HG02588 (cell line): ENCODE measurements around the gene RALB.
A peak's percentile ranks its signal among the peaks of the same experiment; 100 is the strongest.
"Not testable (repeated sequence)": the region's sequence is repeated elsewhere in the genome, so short reads cannot be mapped to it uniquely, and the experiment has no call there.

Source experiments
- ATAC-seq: cut with Tn5 transposase; IDR thresholded peaks from one replicate; pipeline ENCODE4 v1.9.1; 2021; ENCODE audit warnings: mild to moderate bottlenecking, moderate library complexity; ENCODE audit not compliant: unreplicated experiment

The RALB gene

DNA sequence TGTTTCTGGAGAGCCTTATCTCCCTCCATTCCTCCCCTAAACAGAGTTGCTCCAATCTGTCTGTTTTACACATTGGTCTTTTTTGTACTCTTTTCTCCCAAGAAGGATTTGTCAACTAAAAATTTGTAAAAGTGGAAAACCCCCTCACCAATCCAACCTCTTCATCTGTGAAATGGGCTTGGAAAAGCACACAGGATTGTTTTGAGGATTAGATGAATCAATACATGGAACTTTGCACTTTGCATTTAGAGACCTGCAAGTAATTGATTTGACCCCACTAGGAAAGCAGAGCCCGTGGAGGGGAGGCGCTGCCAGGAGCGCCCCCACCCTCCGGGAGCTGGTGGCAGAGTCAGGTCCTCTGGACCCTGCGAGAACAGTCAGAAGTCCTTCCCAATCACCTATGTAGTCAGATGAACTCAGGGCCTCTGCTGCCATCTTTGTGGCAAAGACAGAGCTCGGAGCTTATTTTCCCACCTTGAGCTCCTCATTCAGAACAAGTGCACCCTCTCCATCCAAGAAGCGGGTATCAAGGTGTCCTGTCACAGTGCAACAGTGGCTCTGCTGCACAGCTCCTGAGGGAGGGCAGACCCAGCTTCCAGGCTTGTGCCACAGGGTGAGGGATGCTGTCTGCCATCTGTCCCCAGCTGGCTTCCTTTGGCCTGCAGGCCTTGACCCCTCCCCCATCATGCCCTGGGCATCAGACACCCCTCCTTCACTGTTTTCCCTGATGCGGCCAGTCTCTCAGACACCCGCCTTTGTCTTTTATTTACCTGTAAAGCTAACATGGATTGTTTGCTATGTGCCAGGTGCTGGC, 27.7 kb upstream of the RALB start:
- ATAC-seq: no peak

DNA sequence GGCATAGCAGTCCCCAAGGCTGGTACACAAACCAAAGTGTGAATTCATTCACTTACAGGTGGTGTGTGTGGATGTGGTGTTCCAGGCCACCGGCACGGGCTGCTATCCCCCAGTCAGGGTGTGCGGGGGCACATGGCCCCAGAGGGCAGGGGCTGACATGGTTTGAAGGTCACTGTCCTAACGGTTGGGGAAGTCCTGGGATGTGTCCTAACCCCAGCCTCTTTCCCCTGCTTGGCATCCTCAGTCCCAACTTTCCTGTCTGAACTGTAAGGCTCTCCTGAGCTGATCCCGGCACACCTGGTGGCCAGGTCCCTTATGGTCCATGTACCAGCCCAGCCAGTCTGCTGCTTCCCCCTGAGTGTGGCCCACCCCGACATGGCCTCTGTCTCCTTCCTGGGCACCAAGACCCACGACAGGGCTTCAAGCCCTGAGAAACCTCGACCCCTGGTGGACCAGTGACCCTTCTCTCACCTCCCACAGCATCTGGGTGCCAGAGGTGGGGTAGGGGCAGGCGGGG, 27.0 kb upstream of the RALB start:
- no peak for ATAC-seq

DNA sequence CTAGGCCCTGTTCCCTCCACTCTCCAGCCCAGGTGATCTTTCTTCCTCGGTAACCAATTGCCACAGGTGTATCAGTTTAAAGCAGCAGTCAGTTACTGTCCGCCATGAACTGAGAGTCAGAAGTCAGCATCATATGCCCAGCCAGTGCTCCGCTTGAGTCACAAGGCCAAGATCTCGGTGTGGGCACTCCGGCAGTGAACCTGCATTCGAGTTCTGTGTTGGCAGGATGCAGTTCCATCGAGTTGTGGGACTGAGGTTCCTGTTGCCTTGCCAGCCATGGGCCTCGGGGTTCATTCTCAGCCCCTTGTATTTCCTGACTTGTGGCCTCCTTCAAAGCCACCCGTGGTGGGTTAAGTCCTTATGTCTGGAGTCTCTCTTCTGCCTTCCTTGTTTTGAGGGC, 26.3 kb upstream of the RALB start:
- ATAC-seq: no peak

DNA sequence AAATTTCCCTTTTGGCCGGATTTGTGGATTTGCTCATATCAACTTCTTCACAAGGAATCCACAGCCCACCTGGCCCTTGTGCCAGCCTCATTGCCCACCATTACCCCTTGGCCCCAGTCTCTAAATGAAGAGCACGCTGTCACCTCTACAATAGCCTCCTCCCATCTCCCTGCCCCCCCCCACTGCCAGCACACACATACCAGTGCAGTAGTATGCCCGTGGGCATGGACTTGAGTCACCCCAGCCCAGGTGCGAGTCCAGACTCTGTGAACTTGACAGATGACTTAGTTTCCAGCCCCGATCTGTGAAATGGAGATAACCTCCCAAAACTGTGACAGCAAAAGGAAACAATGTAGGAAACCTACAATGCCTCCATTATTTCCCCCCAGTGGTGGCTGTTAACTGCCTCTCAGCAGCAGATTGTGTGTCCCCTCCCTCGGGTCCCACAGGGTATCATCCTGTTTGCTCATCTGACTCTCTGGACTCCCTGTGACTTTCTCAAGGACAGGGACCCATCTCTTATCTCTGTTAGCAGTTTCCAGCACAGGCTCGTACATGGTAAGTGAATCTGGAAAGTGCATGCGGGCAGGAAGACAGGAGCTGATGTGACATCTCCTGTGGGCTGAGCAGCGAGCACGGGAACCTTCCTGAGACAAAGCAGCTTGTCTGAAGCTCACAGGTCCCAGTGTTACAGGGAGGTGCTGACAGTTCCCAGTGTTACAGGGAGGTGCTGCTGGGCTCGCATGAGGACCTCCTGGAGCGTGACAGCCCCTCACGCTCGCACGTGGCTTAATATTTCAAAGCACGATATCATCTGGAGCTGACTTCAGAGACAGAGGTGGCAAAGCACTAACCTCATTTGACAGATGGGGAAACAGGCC, 25.3 kb upstream of the RALB start:
- no peak for ATAC-seq

DNA sequence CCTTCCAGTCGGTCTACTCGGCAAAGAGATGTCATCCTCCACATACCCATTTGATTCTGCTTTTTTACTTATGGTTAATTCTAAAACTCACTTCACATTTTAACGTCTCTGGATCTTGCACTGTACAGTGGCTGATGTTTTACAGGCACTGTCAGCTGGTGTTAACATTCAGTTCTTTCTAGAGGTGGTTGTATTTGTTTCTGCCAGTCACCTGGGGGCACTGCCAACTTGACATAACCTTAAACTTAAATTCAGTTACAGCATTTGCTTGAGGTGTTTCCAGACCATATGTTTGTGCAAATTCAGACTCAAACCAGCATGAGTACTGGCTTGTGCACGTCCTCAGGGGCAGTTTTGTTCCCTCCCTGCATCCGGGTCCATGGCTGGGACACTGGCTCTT, 24.1 kb upstream of the RALB start:
- ATAC-seq: no peak

DNA sequence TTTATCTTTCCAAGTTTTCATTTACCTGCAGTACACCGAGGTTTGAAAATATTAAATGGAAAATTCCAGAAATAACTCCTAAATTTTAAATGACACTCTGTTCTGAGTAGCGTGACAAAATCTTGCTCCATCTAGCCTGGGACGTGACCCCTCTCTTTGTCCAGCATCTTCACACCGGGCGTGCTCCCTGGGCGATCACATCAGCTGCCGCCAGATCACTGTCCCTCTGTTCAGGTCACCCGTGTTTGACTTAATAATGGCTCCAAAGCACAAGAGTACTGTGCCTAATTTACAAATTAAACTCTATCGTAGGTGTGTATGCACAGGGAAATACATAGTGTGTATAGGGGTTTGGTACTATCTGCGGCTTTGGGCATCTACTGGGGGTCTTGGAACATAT, 23.3 kb upstream of the RALB start:
- ATAC-seq: no peak

DNA sequence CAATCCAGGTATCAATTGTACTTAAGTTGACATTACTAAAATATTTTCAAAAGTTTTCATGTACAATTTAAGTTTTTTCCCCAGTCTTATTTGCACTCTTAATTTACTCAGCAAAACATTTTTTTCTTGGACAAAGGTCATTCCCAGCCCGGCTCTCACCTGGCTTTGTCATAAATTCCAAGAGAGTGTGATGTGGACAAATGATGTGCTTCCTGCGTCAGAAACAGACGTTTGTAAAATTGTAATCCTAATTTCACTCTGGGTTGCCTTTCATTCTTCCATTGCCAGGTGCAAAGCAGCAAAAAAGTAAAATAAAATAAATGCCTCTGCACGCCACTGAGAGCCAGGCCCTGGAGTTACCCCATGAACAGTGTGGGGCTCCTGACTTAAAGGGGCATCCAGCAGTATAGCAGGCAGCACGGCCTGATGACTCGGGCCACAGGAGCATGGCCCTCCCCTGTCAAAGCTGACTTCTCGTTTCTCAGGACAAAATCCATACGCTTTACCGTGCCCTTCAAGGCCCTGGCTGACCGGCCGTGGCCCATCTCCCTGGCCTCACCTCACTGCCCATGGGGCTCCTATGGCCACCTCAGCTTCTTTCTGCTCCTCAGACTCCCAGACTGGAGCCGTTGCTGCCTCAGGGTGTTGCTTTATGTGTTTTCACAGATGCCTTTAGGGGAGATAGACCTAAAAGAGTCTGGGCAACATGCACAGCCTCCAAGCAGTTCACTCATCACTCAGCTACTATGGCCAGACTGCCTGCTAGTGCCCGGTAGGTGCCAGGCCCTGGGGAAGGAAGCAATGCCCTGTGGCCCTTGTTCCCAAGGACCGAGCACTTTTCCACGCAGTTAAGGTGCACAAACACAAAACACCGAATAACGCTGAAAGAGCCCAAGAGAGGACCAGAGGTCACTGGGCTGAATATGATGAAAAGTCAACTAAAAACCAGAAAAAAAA, 21.9 kb upstream of the RALB start:
- ATAC-seq: peak; percentile 25

DNA sequence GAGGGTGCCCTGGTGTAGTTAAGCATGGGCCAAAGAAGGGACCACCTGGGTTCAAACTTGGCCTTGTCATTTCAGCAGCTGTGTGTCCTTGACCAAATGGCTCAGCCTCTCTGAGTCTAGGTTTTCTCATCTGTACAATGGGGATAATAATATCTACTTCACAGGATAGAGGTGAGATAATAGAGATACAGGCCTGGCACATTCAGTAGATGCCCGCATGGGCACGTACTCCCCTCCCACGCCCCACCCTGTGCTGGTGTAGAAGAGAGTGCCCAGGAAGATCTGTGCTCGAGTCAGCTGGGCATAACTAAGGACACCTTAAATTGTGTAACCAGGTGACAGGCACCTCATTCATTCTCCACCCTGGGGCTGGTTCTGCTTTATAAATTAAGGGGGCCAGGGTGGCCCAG, 21.1 kb upstream of the RALB start:
- peak; percentile 24 for ATAC-seq

DNA sequence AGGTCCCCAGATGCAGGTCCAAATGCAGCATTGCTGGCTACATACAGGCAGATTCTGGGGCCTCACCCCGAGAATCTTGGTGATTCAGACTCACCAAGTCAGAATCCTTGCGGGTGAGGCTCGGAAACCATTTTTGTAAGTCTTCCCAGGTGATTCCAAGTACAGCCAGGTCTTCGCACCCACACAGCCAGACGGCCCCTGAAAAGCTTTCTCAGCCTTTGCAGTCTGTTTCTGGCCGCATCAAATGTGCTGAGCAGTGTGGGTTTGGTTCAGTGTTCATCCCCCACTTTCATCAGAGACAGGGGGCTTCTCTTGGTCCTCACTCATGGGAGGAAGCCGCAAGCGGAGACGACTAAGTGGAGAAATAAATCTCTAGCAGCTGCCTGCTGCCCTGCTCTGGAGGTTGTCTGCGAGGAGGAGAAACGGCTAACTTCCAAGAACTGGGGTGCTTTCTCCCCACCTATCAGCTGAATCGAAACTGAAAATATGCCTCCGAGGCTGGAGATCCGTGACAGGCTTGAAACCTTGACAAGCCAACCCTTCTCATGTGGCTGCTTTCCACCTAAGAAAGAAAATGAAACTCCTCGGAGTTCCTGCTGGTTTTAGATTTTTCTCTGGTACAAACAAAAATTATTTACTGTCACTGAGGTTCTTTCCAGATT, 20.5 kb upstream of the RALB start:
- ATAC-seq: peak; percentile 78

DNA sequence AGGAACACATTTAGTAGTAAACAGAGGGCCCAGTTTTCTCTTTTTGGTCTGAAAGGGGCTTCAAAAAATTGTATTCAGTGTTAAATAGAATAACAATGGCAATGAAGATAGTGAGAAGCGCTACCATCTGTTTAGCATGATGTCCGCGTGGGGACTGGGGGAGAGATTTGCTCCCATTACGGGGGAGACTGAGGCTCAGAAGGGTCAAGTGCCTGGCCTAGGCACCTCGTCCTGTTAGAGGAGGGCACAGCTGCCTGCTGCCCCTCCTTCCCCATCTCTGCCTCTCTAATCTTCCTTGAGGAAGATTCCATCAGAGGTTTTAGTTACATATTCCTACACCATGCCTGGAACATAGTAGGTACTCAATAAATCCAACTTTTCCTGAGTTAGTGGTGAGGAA, 19.4 kb upstream of the RALB start:
- ATAC-seq: no peak

DNA sequence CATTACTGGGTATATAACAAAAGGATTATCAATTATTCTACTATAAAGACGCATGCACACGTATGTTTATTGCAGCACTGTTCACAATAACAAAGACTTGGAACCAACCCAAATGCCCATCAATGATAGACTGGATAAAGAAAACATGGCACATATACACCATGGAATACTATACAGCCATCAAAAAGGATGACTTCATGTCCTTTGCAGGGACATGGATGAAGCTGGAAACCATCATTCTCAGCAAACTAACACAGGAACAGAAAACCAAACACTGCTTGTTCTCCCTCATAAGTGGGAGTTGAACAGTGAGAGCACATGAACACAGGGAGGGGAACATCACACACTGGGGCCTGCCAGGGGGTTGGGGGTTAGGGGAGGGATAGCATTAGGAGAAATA, 17.5 kb upstream of the RALB start:
- not testable (repeated sequence) for ATAC-seq

DNA sequence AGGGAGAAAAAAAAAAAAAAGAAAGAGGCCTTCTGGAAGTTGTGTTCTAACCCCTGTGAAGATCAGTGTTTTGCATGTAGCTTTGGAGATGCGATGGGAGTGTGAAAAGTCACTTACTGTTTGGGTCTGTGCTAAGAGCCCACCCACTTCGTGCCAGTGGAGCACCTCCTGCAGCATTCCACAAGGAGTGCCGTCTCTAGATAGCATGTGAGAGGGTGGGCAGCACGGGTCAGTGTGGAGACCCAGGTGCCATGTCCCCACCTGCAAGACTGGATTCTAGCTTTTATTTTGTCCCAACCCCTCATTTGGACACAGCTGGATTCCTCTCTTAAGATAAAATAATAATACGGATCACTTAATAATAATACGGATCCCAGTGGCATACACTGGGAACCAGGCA, 17.0 kb upstream of the RALB start:
- ATAC-seq: no peak

DNA sequence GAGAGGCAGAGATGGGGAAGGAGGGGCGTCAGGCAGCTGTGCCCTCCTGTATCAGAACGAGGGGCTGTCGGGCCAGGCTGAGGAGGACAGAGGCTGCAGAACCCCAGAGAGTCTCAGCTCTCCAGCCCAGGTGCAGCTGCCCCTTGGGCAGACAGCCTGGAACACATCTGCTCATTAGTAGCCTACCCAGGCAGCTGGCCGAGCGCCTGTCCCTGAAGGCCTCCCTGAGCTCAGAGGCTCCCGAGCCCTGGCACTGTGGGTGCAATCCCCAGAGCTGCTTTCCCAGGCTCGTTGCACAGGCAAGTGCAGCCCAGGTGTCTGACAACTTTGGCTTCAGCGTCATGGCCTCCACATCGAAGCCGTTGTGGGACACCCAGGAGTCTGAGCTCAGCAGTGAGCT, 16.3 kb upstream of the RALB start:
- no peak for ATAC-seq

DNA sequence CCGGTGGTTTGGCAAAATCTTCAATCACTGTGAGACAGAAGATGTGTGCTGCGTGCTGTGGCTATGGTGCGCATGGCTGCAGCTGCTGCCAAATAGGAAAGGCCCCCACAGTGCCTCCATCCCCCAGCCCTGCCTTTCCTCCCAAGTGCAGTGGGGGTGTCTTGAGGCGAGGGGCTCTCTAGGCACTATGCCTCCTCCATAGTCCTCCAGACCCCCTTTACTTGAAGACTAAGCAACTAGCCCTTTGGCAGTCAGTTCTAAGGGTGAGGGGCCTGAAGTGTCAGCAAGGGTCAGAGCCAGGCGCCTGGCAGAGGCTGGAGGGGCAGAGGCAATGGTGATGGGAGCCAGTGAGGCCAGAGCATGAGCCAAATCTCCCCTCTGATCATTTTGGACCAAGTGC, 15.9 kb upstream of the RALB start:
- no peak for ATAC-seq

DNA sequence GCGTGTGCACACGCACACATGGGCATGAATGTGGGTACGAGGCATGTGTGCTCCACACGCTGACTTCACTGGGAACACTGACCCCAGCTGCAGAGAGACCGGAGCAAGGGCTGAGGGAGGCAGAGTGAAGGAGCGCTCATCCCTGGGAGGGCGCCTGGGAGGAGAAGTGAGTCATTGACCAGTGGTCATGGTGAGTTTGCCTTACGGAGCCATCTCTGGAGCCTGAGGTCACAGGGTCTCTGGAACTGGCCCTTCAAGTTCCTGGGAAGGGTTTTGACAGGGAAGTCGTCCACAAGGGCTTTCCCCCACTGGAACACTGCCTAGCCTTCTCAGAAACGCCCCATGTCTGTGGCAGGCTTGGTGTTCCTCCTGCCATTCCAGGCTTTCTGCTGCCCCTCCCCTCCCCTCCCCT, 15.2 kb upstream of the RALB start:
- no peak for ATAC-seq

DNA sequence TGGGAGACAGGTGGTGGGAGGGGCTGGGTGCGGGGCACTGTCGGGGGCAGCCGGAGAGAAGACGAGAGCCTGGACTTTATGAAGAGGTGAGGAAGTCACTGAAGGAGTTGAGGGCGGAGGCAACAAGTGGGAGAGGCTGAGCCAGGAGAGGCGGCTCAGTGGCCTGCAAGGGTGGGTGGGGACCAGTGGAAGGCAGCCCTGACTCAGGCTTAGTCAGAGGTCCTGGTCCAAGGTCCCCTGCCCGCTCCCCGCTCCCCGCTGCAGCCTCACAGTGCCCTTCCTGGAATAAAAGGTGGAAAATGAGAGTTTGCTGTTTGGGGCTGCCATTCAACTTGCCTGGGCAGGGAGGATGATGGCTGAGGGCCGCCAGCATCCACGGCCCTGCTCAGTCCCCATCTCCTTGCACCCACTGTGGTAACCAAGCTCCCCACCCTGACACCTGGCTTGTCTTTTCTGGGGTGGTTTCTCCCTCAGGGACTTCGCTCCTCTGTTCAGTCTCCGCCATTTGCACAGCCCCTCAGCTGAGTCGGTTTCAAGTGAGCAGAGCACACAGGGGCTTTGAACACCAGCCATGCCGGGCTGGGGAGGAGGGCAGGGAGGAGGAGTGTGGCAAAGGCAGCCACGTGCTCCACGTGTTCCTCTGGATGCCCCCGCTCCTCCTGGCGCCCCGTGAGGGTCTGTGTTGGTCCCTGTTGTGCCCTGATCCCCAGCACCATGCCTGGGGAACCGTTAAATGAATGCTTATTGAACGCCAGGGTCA, 13.7 kb upstream of the RALB start:
- no peak for ATAC-seq

DNA sequence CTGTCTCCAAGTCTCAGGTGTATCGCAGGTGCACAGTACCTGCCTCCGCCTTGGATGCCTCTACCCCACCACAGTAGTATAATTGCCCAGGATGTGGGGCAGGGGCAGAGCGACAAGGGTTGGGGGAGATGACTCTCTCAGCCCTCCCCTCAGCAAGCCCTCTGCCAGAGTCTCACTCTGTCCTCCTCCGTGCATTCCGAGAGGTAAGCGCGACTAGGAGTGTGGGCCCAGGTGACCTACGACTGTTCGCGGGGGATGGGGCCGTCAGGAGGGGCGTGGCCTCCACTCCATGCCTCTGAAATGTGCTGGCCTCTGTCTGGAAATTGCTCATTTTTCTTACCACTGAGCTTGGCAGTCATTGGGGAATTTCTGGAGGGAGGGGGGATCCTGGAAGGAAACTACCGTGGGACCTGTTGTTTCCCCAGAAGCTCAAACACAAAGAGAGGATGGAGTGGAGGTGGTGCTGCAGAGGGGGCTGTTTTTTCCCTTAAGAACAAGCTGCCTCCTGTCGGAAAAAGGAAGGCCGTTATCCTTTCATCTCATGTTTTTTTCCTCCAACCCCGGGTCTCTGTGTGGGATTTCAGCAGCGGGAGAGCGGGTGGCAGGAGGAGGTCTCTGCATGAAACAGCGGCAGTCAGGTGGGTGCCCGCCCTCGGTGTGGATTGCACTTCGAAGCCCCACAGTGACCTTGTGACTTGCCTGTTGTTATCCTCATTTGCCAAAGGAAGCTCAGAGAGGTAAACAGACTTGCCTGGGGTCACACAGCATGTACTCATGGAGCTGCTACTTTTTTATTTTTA, 13.0 kb upstream of the RALB start:
- no peak for ATAC-seq

DNA sequence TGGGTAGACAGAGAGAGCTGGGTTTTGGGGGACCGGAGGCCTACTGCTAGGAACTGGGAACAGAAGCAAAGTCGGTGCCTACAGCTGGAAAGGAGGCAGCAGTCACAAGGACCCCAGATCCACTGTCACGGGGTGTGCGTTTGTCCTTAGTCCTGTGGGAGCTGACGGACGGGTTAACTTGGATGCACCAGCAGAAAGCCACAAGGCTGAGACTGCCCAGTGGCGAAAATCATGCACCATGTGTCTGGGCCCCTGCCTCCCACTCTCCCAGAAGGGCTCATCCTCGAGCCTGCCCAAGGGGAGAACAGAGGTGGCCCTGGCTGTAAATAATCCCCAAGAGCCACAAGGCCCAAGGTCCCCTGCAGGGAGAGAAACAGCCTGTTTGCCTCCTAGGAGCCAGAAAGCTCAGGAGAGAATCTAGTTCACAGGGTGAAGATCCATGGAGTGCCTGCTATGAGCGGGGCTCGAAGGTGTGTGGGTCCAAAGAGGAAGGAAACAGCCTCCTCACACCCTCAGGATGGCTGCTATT, 11.7 kb upstream of the RALB start:
- ATAC-seq: no peak

DNA sequence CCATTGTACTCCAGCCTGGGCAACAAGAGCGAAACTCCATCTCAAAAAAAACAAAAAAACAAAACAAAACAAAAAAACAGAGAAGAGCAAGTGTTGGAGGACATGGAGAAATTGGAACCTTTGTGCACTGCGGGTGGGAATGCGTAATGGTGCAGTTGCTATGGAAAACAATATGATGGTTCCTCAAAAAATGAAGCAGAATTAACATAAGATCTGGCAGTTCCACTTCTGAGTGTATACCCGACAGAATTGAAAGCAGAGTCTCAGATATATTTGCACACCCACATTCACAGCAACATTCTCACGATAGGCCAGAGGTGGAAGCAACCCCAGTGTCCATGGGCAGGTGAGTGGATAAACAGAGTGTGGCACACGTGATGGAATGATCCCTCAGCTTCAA, 11.0 kb upstream of the RALB start:
- no peak for ATAC-seq
